Liver (tissue), 9 donors: ENCODE data around the gene SLC7A6OS. TPM values are rescaled to one million over a fixed set of nuclear protein-coding genes. Genes with fewer than 3 reads are reported as not detected.

Experiments
- DNase-seq: peaks from one replicate; pipeline ENCODE4 v3.0.0-alpha.2; 2017; ENCODE audit warnings: low spot score
- H3K27ac ChIP-seq, 2 donors: one replicate each; pipeline ENCODE4 v1.7.0; 2013; ENCODE audit warnings: inconsistent platforms in 2 of 2, low read length in 2 of 2, control low read depth in 1 of 2, low read depth in 1 of 2, mild to moderate bottlenecking in 1 of 2
- H3K27me3 ChIP-seq, 4 donors: one replicate each; pipeline versions ENCODE4 v1.6.1 to v1.7.0; 2013; ENCODE audit warnings: low read length in 3 of 4, inconsistent platforms in 1 of 4, mild to moderate bottlenecking in 1 of 4, moderate library complexity in 1 of 4; ENCODE audit not compliant: control insufficient read depth in 4 of 4, insufficient read depth in 4 of 4
- H3K36me3 ChIP-seq, 4 donors: one replicate each; pipeline versions ENCODE4 v1.6.1 to v1.7.0; 2013; ENCODE audit warnings: low read length in 3 of 4, mild to moderate bottlenecking in 3 of 4, low read depth in 1 of 4, moderate library complexity in 1 of 4; ENCODE audit not compliant: control insufficient read depth in 4 of 4, insufficient read depth in 3 of 4
- H3K4me1 ChIP-seq, 4 donors: one replicate each; pipeline versions ENCODE4 v1.6.1 to v1.7.0; 2013; ENCODE audit warnings: low read length in 3 of 4, mild to moderate bottlenecking in 3 of 4, moderate library complexity in 1 of 4; ENCODE audit not compliant: control insufficient read depth in 4 of 4, insufficient read depth in 4 of 4
- H3K4me3 ChIP-seq, 3 donors: one replicate each; pipeline versions ENCODE4 v1.6.1 to v1.7.0; 2013; ENCODE audit warnings: low read length in 3 of 3, control low read depth in 1 of 3, low read depth in 1 of 3, mild to moderate bottlenecking in 1 of 3
- H3K9ac ChIP-seq, 2 donors: one replicate each; pipeline ENCODE4 v1.7.0; 2013; ENCODE audit warnings: low read length in 2 of 2, mild to moderate bottlenecking in 2 of 2, moderate library complexity in 2 of 2, control low read depth in 1 of 2, low read depth in 1 of 2
- H3K9me3 ChIP-seq, 4 donors: one replicate each; pipeline versions ENCODE4 v1.6.1 to v1.7.0; 2013; ENCODE audit warnings: low read length in 3 of 4; ENCODE audit not compliant: control insufficient read depth in 4 of 4
- EGR1 ChIP-seq, 2 donors: IDR thresholded peaks; 2 replicates each; pipeline ENCODE4 v1.6.1; 2016 to 2018; ENCODE audit warnings: antibody characterized with exemption in 2 of 2, low read depth in 2 of 2
- FOXA1 ChIP-seq: IDR thresholded peaks from 2 replicates; pipeline ENCODE4 v1.6.1; 2016; ENCODE audit warnings: antibody characterized with exemption
- FOXA2 ChIP-seq: IDR thresholded peaks from 2 replicates; pipeline ENCODE4 v1.6.1; 2016; ENCODE audit warnings: antibody characterized with exemption
- GABPA ChIP-seq, 2 donors: IDR thresholded peaks in 1 of 2; conservative IDR thresholded peaks in 1 of 2; 2 replicates each; pipeline ENCODE4 v1.6.1; 2016; ENCODE audit warnings: antibody characterized with exemption in 2 of 2, mild to moderate bottlenecking in 1 of 2, moderate library complexity in 1 of 2
- HNF4G ChIP-seq: IDR thresholded peaks from 2 replicates; pipeline ENCODE4 v1.6.1; 2016; ENCODE audit warnings: antibody characterized with exemption
- JUND ChIP-seq, 2 donors: IDR thresholded peaks; 2 replicates each; pipeline ENCODE4 v1.6.1; 2016; ENCODE audit warnings: antibody characterized with exemption in 2 of 2
- RAD21 ChIP-seq, 2 donors: IDR thresholded peaks; 2 replicates each; pipeline ENCODE4 v1.6.1; 2016; ENCODE audit warnings: antibody characterized with exemption in 2 of 2, mild to moderate bottlenecking in 2 of 2
- RXRA ChIP-seq, 2 donors: IDR thresholded peaks; 2 replicates each; pipeline ENCODE4 v1.6.1; 2017 to 2018; ENCODE audit warnings: antibody characterized with exemption in 2 of 2, mild to moderate bottlenecking in 1 of 2
- TAF1 ChIP-seq: conservative IDR thresholded peaks from 2 replicates; pipeline ENCODE4 v1.6.1; 2016; ENCODE audit warnings: antibody characterized with exemption, mild to moderate bottlenecking
- YY1 ChIP-seq: IDR thresholded peaks from 2 replicates; pipeline ENCODE4 v1.6.1; 2016; ENCODE audit warnings: antibody characterized with exemption, mild to moderate bottlenecking
- WGBS: extraction: QIAGEN DNeasy Blood & Tissue Kit; methylation state at CpG from one replicate; pipeline ENCODE4 v1.1.7; 2013; 5-methylcytosine and 5-hydroxymethylcytosine counted together
- polyA plus RNA-seq, 2 donors: library from polyadenylated mRNA; stranded (reverse) in 1 of 2; unstranded in 1 of 2; fragments of 200-250 nt in 1 of 2; fragments of >200 nt in 1 of 2; fragmentation: Nextera tagmentation in 1 of 2; extraction: Ambion mirVana in 1 of 2; gene quantifications; one replicate each; pipeline versions ENCODE4 v1.2.1 to v1.2.3, GENCODE V29; 2013 to 2015
- total RNA-seq, 2 donors: library from RNA; depleted of rRNA; stranded (reverse); fragments of >200 nt; gene quantifications; one replicate each; pipeline ENCODE4 v1.2.3, GENCODE V29; 2014
- TF ChIP-seq, protein P1 (sequence below): fragments of 150-350 bp; IDR thresholded peaks from 2 replicates; pipeline ENCODE4 v1.5.1; 2017; ENCODE audit warnings: improper control_type of control experiment, low read depth, low read length; ENCODE audit not compliant: missing input control
- TF ChIP-seq, protein P2 (sequence below): IDR thresholded peaks from 2 replicates; pipeline ENCODE4 v1.6.1; 2016; ENCODE audit warnings: antibody characterized with exemption
- TF ChIP-seq, protein P3 (sequence below): IDR thresholded peaks from 2 replicates; pipeline ENCODE4 v1.6.1; 2016; ENCODE audit warnings: antibody characterized with exemption
- TF ChIP-seq, protein P4 (sequence below): IDR thresholded peaks from 2 replicates; pipeline ENCODE4 v1.6.1; 2016; ENCODE audit warnings: antibody characterized with exemption, mild to moderate bottlenecking
- donor health status: healthy.
- donor health status: healthy.
- donor health status: healthy.
- donor health status: healthy.
- donor health status: healthy.

SLC7A6OS gene
- total and polyA plus RNA-seq, 4 donors = 2.6 to 8.3 (median 5.5) TPM

DNA sequence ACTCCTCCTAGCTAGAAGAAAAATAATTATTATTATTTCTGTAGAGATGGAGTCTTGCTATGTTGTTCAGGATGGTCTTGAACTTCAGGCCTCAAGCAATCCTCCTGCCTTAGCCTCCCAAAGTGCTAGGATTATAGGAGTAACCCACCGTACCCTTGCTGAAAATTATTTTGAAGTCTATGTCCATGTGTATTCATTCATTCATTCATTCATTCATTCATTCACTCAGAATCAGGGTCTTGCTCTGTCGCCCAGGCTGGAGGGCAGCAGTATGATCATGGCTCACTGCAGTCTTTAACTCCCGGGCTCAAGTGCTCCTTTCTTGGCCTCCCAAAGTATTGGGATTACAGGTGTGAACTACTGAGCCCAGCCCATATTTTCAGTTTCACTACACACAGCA, 4.1 kb downstream of the SLC7A6OS start (continued):
- TF ChIP-seq, protein P1, sequence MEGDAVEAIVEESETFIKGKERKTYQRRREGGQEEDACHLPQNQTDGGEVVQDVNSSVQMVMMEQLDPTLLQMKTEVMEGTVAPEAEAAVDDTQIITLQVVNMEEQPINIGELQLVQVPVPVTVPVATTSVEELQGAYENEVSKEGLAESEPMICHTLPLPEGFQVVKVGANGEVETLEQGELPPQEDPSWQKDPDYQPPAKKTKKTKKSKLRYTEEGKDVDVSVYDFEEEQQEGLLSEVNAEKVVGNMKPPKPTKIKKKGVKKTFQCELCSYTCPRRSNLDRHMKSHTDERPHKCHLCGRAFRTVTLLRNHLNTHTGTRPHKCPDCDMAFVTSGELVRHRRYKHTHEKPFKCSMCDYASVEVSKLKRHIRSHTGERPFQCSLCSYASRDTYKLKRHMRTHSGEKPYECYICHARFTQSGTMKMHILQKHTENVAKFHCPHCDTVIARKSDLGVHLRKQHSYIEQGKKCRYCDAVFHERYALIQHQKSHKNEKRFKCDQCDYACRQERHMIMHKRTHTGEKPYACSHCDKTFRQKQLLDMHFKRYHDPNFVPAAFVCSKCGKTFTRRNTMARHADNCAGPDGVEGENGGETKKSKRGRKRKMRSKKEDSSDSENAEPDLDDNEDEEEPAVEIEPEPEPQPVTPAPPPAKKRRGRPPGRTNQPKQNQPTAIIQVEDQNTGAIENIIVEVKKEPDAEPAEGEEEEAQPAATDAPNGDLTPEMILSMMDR = no peak
- TF ChIP-seq RAD21 (IDR thresholded peaks at IDR 0.05) = no peak
- no peak for TF ChIP-seq JUND (IDR thresholded peaks at IDR 0.05)

DNA sequence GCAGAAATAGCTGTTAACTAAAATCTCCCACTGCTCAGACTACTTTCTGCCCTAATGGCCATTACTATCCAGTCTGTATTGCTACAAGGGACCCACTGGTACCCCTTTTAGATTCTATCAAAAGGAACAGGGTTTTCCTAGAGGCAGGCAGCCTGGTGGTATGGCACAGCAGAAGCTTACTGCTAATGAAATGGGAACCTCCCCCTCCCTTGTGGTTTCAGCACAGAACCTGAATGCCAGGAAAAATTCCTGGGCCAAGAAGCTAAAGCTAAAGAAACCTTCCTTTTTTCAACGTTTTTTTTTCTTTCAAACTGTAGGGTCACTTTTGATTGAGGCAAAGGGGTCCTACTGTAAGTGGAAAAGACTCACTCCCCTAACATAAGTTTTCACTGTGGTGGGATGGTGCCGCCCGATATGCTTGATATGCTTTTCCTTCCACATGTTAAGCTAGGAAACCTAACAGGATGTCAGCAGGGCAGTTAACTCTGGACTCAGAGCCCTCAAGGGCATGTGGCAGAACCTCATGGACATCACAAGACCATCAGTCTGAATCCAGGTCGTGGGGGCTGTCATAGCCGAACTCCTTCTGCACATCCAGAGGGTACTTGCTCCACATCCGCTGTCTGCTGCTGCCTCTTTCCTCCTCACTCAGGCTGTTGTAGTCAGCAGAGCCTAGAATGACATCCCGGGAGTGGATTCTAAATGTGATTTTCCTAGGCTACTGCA, 9.8 kb downstream of the SLC7A6OS start:
- WGBS = 78% methylated on average over 7 of the region's 7 CpGs
- no peak for DNase-seq

More for the DNA sequence above, 9.8 kb downstream of the SLC7A6OS start:
- no peak for TF ChIP-seq RXRA (IDR thresholded peaks at IDR 0.05)
- TF ChIP-seq, protein P2, sequence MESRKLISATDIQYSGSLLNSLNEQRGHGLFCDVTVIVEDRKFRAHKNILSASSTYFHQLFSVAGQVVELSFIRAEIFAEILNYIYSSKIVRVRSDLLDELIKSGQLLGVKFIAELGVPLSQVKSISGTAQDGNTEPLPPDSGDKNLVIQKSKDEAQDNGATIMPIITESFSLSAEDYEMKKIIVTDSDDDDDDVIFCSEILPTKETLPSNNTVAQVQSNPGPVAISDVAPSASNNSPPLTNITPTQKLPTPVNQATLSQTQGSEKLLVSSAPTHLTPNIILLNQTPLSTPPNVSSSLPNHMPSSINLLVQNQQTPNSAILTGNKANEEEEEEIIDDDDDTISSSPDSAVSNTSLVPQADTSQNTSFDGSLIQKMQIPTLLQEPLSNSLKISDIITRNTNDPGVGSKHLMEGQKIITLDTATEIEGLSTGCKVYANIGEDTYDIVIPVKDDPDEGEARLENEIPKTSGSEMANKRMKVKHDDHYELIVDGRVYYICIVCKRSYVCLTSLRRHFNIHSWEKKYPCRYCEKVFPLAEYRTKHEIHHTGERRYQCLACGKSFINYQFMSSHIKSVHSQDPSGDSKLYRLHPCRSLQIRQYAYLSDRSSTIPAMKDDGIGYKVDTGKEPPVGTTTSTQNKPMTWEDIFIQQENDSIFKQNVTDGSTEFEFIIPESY = no peak
- TF ChIP-seq JUND (IDR thresholded peaks at IDR 0.05) = no peak
- no peak for TF ChIP-seq TAF1
- TF ChIP-seq EGR1 (IDR thresholded peaks at IDR 0.05; ENCODE audit: low read depth in 2 of 2) = no peak
- TF ChIP-seq RAD21 (IDR thresholded peaks at IDR 0.05) = no peak
- TF ChIP-seq, protein P1 = no peak
- TF ChIP-seq YY1 = no peak
- TF ChIP-seq GABPA (IDR thresholded peaks at IDR 0.05 in 1 of 2, conservative IDR thresholded peaks at IDR 0.05 in 1 of 2) = no peak
- TF ChIP-seq FOXA1 = no peak
- TF ChIP-seq, protein P3, sequence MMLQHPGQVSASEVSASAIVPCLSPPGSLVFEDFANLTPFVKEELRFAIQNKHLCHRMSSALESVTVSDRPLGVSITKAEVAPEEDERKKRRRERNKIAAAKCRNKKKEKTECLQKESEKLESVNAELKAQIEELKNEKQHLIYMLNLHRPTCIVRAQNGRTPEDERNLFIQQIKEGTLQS = no peak
- TF ChIP-seq, protein P4, sequence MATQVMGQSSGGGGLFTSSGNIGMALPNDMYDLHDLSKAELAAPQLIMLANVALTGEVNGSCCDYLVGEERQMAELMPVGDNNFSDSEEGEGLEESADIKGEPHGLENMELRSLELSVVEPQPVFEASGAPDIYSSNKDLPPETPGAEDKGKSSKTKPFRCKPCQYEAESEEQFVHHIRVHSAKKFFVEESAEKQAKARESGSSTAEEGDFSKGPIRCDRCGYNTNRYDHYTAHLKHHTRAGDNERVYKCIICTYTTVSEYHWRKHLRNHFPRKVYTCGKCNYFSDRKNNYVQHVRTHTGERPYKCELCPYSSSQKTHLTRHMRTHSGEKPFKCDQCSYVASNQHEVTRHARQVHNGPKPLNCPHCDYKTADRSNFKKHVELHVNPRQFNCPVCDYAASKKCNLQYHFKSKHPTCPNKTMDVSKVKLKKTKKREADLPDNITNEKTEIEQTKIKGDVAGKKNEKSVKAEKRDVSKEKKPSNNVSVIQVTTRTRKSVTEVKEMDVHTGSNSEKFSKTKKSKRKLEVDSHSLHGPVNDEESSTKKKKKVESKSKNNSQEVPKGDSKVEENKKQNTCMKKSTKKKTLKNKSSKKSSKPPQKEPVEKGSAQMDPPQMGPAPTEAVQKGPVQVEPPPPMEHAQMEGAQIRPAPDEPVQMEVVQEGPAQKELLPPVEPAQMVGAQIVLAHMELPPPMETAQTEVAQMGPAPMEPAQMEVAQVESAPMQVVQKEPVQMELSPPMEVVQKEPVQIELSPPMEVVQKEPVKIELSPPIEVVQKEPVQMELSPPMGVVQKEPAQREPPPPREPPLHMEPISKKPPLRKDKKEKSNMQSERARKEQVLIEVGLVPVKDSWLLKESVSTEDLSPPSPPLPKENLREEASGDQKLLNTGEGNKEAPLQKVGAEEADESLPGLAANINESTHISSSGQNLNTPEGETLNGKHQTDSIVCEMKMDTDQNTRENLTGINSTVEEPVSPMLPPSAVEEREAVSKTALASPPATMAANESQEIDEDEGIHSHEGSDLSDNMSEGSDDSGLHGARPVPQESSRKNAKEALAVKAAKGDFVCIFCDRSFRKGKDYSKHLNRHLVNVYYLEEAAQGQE = no peak
- TF ChIP-seq FOXA2 = no peak
- TF ChIP-seq HNF4G = no peak
- no peaks in the 10 kb centered on the region for H3K9me3 ChIP-seq
- no peak overlapping the region for H3K27ac ChIP-seq
- H3K36me3 ChIP-seq = peaks cover 0 to 60% (median 37%) of the 10 kb centered on the region in 4 donors
- no peak overlapping the region for H3K4me3 ChIP-seq
- no peaks in the 10 kb centered on the region for H3K4me1 ChIP-seq
- H3K27me3 ChIP-seq = no peaks in the 10 kb centered on the region
- no peak overlapping the region for H3K9ac ChIP-seq
